ENCODE measurements around the gene NKX1-2. TPM values are rescaled to one million over a fixed set of nuclear protein-coding genes. Genes with fewer than 3 reads are reported as not detected.

Gene NKX1-2
- total and polyA plus RNA-seq, 4 donors = 0.02 to 0.06 TPM; not detected in 2

DNA sequence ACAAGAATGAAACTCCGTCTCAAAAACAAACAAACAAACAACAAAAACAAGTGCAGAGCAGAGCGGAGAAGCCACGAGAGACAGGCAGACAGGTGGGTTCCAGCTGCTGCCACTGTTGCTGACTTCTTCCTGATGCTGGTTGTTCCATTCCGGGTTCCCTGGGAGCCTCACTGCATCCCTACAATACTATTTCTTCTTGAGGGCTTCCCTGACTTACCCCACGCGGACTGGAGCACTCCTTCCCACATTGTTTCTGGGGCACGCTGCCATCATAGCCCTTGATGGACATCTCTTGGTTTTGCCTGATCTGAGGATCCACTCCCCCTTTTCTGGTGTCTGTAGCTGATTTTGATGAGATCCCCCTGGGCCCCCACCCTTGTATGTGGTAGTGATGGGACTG, 5.6 kb upstream of the NKX1-2 start:
- DNase-seq = no peak
- H3K36me3 ChIP-seq (ENCODE audit: control insufficient read depth in 4 of 4, insufficient read depth in 4 of 4, low read length in 4 of 4) = no peaks in the 10 kb centered on the region
- H3K4me3 ChIP-seq = no peak overlapping the region
- H3K27ac ChIP-seq (ENCODE audit: low read depth in 1 of 2, low read length in 1 of 2) = no peak overlapping the region
- ATAC-seq (ENCODE audit: insufficient read depth, low FRiP score) = no peak
- no peak overlapping the region for H3K9ac ChIP-seq (ENCODE audit: insufficient read depth in 1 of 2, low read length in 2 of 2)
- H3K27me3 ChIP-seq (ENCODE audit: control insufficient read depth in 3 of 3, insufficient read depth in 3 of 3, low read length in 2 of 3) = peaks cover 3 to 55% (median 49%) of the 10 kb centered on the region in 3 donors
- no peaks in the 10 kb centered on the region for H3K9me3 ChIP-seq (ENCODE audit: control insufficient read depth in 4 of 4, insufficient read depth in 3 of 4, low read length in 3 of 4)
- TF ChIP-seq, protein P1, sequence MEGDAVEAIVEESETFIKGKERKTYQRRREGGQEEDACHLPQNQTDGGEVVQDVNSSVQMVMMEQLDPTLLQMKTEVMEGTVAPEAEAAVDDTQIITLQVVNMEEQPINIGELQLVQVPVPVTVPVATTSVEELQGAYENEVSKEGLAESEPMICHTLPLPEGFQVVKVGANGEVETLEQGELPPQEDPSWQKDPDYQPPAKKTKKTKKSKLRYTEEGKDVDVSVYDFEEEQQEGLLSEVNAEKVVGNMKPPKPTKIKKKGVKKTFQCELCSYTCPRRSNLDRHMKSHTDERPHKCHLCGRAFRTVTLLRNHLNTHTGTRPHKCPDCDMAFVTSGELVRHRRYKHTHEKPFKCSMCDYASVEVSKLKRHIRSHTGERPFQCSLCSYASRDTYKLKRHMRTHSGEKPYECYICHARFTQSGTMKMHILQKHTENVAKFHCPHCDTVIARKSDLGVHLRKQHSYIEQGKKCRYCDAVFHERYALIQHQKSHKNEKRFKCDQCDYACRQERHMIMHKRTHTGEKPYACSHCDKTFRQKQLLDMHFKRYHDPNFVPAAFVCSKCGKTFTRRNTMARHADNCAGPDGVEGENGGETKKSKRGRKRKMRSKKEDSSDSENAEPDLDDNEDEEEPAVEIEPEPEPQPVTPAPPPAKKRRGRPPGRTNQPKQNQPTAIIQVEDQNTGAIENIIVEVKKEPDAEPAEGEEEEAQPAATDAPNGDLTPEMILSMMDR (IDR thresholded peaks at IDR 0.05; ENCODE audit: control extremely low read depth, extremely low read depth) = no peak
- WGBS, 2 donors = 71 to 74% methylated on average over 7 of the region's 7 CpGs
- peaks cover 0 to under 1% (median 0%) of the 10 kb centered on the region in 5 donors for H3K4me1 ChIP-seq (ENCODE audit: control insufficient read depth in 5 of 5, insufficient read depth in 5 of 5, low read length in 5 of 5)

DNA sequence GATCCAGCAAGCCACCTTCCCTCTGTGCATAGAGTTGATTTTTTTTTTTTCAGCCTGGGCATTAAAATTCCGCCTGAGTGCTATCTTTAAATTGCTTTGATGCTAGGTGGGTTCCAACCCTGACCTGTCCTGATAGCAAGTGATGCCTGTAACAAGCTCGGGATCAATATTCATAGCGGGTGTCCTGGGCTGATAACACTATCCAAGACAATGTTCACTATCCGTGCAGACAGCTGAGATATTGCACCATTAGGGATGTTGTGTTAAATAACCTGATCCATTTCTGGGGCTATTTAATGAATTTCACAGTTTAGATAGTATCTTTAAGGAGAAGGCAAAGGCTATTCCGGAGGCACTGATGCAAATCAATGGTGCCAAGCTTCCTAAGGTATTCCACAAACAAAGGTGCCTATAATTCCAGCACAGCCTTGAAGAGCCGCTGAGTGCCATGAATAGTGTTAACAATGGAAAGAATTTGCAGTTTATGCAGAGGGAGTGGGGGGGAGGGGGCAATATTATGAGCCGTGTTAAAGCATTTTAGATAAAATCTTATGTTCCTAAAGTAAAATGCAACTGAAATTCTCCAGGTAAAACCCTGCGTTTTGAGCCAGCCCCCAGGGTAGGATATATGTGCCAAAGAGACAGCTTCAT, 4.2 kb upstream of the NKX1-2 start:
- 21 to 26% methylated on average over 8 of the region's 8 CpGs for WGBS, 2 donors
- Histone ChIP-seq H3K9me3 (ENCODE audit: control insufficient read depth in 4 of 4, insufficient read depth in 3 of 4, low read length in 3 of 4) (no peaks in the 10 kb centered on the region), H3K4me1 (ENCODE audit: control insufficient read depth in 5 of 5, insufficient read depth in 5 of 5, low read length in 5 of 5) (peaks cover 0 to 12% (median 7%) of the 10 kb centered on the region in 5 donors), H3K36me3 (ENCODE audit: control insufficient read depth in 4 of 4, insufficient read depth in 4 of 4, low read length in 4 of 4) (no peaks in the 10 kb centered on the region), H3K9ac (ENCODE audit: insufficient read depth in 1 of 2, low read length in 2 of 2) (no peak overlapping the region), H3K4me3 (no peak overlapping the region), H3K27me3 (ENCODE audit: control insufficient read depth in 3 of 3, insufficient read depth in 3 of 3, low read length in 2 of 3) (peaks cover 16 to 66% (median 57%) of the 10 kb centered on the region in 3 donors), H3K27ac (ENCODE audit: low read depth in 1 of 2, low read length in 1 of 2) (no peak overlapping the region)
- ATAC-seq (ENCODE audit: insufficient read depth, low FRiP score) (no peak), DNase-seq (no peak)
- TF ChIP-seq, protein P1 (IDR thresholded peaks at IDR 0.05; ENCODE audit: control extremely low read depth, extremely low read depth) = no peak

DNA sequence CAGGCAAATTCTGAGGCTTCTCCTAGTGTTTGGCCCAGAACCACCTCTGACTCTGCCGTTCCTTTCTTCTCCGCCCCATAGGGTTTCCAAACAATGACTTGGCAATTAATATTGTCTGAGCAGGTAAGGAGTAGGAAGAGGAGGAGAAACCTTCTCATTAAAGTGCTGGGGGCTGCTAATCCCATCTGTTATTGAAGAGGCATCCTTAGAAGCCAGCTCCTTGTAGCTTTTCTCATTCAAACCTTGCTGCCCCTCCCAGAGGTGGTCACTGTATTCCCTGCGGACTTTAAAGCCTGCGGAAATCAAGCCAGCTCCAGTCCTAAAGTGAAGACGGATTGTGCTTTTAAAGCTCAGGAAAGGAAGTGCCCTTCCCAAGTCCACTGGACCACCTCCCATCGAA, 1.4 kb upstream of the NKX1-2 start:
- 14 to 19% methylated on average over 6 of the region's 6 CpGs for WGBS, 2 donors
- Histone ChIP-seq H3K9ac (ENCODE audit: insufficient read depth in 1 of 2, low read length in 2 of 2) (no peak overlapping the region), H3K4me3 (no peak overlapping the region), H3K4me1 (ENCODE audit: control insufficient read depth in 5 of 5, insufficient read depth in 5 of 5, low read length in 5 of 5) (peaks cover 0 to 22% (median 12%) of the 10 kb centered on the region in 5 donors), H3K27me3 (ENCODE audit: control insufficient read depth in 3 of 3, insufficient read depth in 3 of 3, low read length in 2 of 3) (peaks cover 32 to 85% (median 71%) of the 10 kb centered on the region in 3 donors), H3K9me3 (ENCODE audit: control insufficient read depth in 4 of 4, insufficient read depth in 3 of 4, low read length in 3 of 4) (no peaks in the 10 kb centered on the region), H3K27ac (ENCODE audit: low read depth in 1 of 2, low read length in 1 of 2) (no peak overlapping the region), H3K36me3 (ENCODE audit: control insufficient read depth in 4 of 4, insufficient read depth in 4 of 4, low read length in 4 of 4) (no peaks in the 10 kb centered on the region)
- no peak for ATAC-seq (ENCODE audit: insufficient read depth, low FRiP score)
- TF ChIP-seq, protein P1 (IDR thresholded peaks at IDR 0.05; ENCODE audit: control extremely low read depth, extremely low read depth) = no peak
- DNase-seq = no peak

DNA sequence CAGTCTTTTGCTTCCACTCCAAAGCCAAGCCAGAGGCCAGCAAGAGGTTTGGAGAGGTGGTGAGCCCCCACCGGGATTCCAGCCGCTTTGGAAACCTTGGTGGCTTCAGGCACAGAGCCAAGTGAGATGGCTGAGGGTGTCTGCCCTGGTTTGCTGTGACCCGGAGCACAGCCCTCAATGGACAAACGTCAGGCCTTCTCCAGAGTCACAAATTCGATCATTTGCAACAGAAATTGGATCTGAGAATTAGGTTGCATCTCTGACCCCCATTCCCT, 885 bp upstream of the NKX1-2 start:
- no peak overlapping the region for H3K27ac ChIP-seq (ENCODE audit: low read depth in 1 of 2, low read length in 1 of 2)
- no peak overlapping the region for H3K9ac ChIP-seq (ENCODE audit: insufficient read depth in 1 of 2, low read length in 2 of 2)
- H3K9me3 ChIP-seq (ENCODE audit: control insufficient read depth in 4 of 4, insufficient read depth in 3 of 4, low read length in 3 of 4) = no peaks in the 10 kb centered on the region
- ATAC-seq (ENCODE audit: insufficient read depth, low FRiP score) = no peak
- H3K36me3 ChIP-seq (ENCODE audit: control insufficient read depth in 4 of 4, insufficient read depth in 4 of 4, low read length in 4 of 4) = no peaks in the 10 kb centered on the region
- H3K27me3 ChIP-seq (ENCODE audit: control insufficient read depth in 3 of 3, insufficient read depth in 3 of 3, low read length in 2 of 3) = peaks cover 31 to 85% (median 72%) of the 10 kb centered on the region in 3 donors
- DNase-seq = no peak
- WGBS, 2 donors = 13% methylated on average over 5 of the region's 5 CpGs
- no peak overlapping the region for H3K4me3 ChIP-seq
- TF ChIP-seq, protein P1 (IDR thresholded peaks at IDR 0.05; ENCODE audit: control extremely low read depth, extremely low read depth) = no peak
- H3K4me1 ChIP-seq (ENCODE audit: control insufficient read depth in 5 of 5, insufficient read depth in 5 of 5, low read length in 5 of 5) = peaks cover 0 to 22% (median 12%) of the 10 kb centered on the region in 5 donors
